Calu3 (cell line): ENCODE data around the gene EEPD1. TPM values are rescaled to one million over a fixed set of nuclear protein-coding genes. Genes with fewer than 3 reads are reported as not detected.

Experiments used
- BruUV-seq: library from RNA; stranded (reverse); fragments of 400-500 nt; replicated peaks from 2 replicates; lab custom pipeline; 2021; lab: Mats Ljungman, UMichigan
- CTCF ChIA-PET: fragments of 300-600 bp; sonication (Branson Sonifier 250); formaldehyde crosslinking; loops from one replicate; lab custom pipeline; 2022; ENCODE audit warnings: antibody characterized with exemption; lab: Charles Lee
- DNase-seq: peaks from one replicate; pipeline ENCODE4 v3.0.0; 2022
- H3K27ac Mint-ChIP-seq: one replicate; pipeline ENCODE4 v1.8.0; 2022; ENCODE audit warnings: mixed read lengths; ENCODE audit not compliant: unreplicated experiment
- H3K27me3 Mint-ChIP-seq: one replicate; pipeline ENCODE4 v1.8.0; 2022; ENCODE audit warnings: mixed read lengths; ENCODE audit not compliant: unreplicated experiment
- H3K36me3 Mint-ChIP-seq: one replicate; pipeline ENCODE4 v1.8.0; 2022; ENCODE audit warnings: mild to moderate bottlenecking, moderate library complexity, mixed read lengths; ENCODE audit not compliant: insufficient read depth, unreplicated experiment
- H3K4me1 Mint-ChIP-seq: one replicate; pipeline ENCODE4 v1.8.0; 2022; ENCODE audit warnings: mild to moderate bottlenecking, low read depth, mixed read lengths; ENCODE audit not compliant: unreplicated experiment
- H3K4me3 Mint-ChIP-seq: one replicate; pipeline ENCODE4 v1.8.0; 2022; ENCODE audit warnings: mild to moderate bottlenecking, low read depth, moderate library complexity, mixed read lengths; ENCODE audit not compliant: unreplicated experiment
- H3K9me3 Mint-ChIP-seq: one replicate; pipeline ENCODE4 v1.8.0; 2022; ENCODE audit warnings: low read depth, mixed read lengths; ENCODE audit not compliant: unreplicated experiment
- CTCF ChIP-seq: fragments of 200-600 bp; IDR thresholded peaks from one replicate; pipeline ENCODE4 v1.8.0; 2022; ENCODE audit warnings: antibody characterized with exemption; ENCODE audit not compliant: unreplicated experiment
- intact Hi-C: fragments of 100-400 bp; cut with micrococcal nuclease; formaldehyde crosslinking; loops from one replicate; pipeline ENCODE4 v1.10.0; 2022; ENCODE audit not compliant: unreplicated experiment
- total RNA-seq: library from RNA; stranded (reverse); gene quantifications from 2 replicates; pipeline ENCODE4 v1.2.3, GENCODE V29; 2022

The EEPD1 gene
- total RNA-seq, 1 experiment from 2014 or later: 48.8 TPM

GRCh38 chr7:36223851-36224250 lies 70.8 kb downstream of the EEPD1 start:
- no peak for DNase-seq
- Mint-ChIP-seq H3K4me1 (peaks cover 15% of the 10 kb centered on the region), H3K4me3 (no peak overlapping the region), H3K36me3 (peaks cover 9% of the 10 kb centered on the region), H3K9me3 (peaks cover 2% of the 10 kb centered on the region), H3K27me3 (no peaks in the 10 kb centered on the region), H3K27ac (no peak overlapping the region)
- TF ChIP-seq CTCF: no peak
- CTCF ChIA-PET: no interaction called here
- intact Hi-C loops: no loop called here
- no TSS peak for BruUV-seq

- Mint-ChIP-seq H3K4me1 (peaks cover 15% of the 10 kb centered on the region), H3K27ac (no peak overlapping the region)
- intact Hi-C loops: no loop called here
These were observed 72.1 kb downstream of the EEPD1 start for GRCh38 chr7:36224934-36225858.

GRCh38 chr7:36226151-36226550 lies 73.1 kb downstream of the EEPD1 start:
- Mint-ChIP-seq H3K27ac (no peak overlapping the region), H3K27me3 (no peaks in the 10 kb centered on the region), H3K4me1 (peaks cover 25% of the 10 kb centered on the region), H3K4me3 (no peak overlapping the region), H3K9me3 (no peaks in the 10 kb centered on the region), H3K36me3 (peaks cover 9% of the 10 kb centered on the region)
- BruUV-seq: no TSS peak
- CTCF ChIA-PET: no interaction called here
- intact Hi-C loops: no loop called here
- DNase-seq: no peak
- TF ChIP-seq CTCF: no peak

More at GRCh38 chr7:36224934-36225858, 72.1 kb downstream of the EEPD1 start:
- CTCF ChIA-PET: no interaction called here
- DNase-seq: no peak
- Mint-ChIP-seq H3K4me3 (no peak overlapping the region), H3K36me3 (peaks cover 9% of the 10 kb centered on the region), H3K27me3 (no peaks in the 10 kb centered on the region), H3K9me3 (no peaks in the 10 kb centered on the region)
- TF ChIP-seq CTCF: no peak
- no TSS peak for BruUV-seq

- Mint-ChIP-seq H3K36me3 (peaks cover 9% of the 10 kb centered on the region), H3K27ac (no peak overlapping the region), H3K4me1 (peaks cover 31% of the 10 kb centered on the region), H3K9me3 (no peaks in the 10 kb centered on the region), H3K4me3 (no peak overlapping the region), H3K27me3 (no peaks in the 10 kb centered on the region)
- CTCF ChIA-PET: no interaction called here
- intact Hi-C loops: no loop called here
- no peak for DNase-seq
- no TSS peak for BruUV-seq
- no peak for TF ChIP-seq CTCF
These were observed 74.2 kb downstream of the EEPD1 start for GRCh38 chr7:36227223-36227622.
